CD8-positive, alpha-beta memory T cell (primary cell): ENCODE data around the gene RRAS2. TPM values are rescaled to one million over a fixed set of nuclear protein-coding genes. Genes with fewer than 3 reads are reported as not detected.
"Not testable (repeated sequence)": the region's sequence is repeated elsewhere in the genome, so short reads cannot be mapped to it uniquely, and the experiment has no call there.

ENCODE experiments used
- CTCF ChIA-PET: fragments of 350-600 bp; sonication (Branson Sonifier 250); formaldehyde crosslinking; loops from one replicate; lab custom pipeline; 2021; ENCODE audit warnings: antibody characterized with exemption; lab: Charles Lee
- POLR2A ChIA-PET: fragments of 350-600 bp; sonication (Branson Sonifier 250); formaldehyde crosslinking; loops from one replicate; lab custom pipeline; 2021; ENCODE audit warnings: antibody characterized with exemption; lab: Charles Lee
- DNase-seq, 5 donors: peaks; one replicate each; pipeline versions ENCODE4 v3.0.0 to v3.0.0-alpha.2; 2020 to 2022; ENCODE audit warnings: mixed read lengths in 1 of 5
- H3K27ac ChIP-seq: one replicate; pipeline ENCODE4 v1.7.0; 2013; ENCODE audit warnings: low read depth, mild to moderate bottlenecking, low read length, moderate library complexity
- H3K27me3 ChIP-seq: 2 replicates; pipeline ENCODE4 v1.7.0; 2013; ENCODE audit warnings: low read length, mild to moderate bottlenecking; ENCODE audit not compliant: insufficient read depth, poor library complexity, severe bottlenecking
- H3K36me3 ChIP-seq: 2 replicates; pipeline ENCODE4 v1.7.0; 2013; ENCODE audit warnings: mild to moderate bottlenecking, low read length, moderate library complexity; ENCODE audit not compliant: insufficient read depth
- H3K4me1 ChIP-seq: 2 replicates; pipeline ENCODE4 v1.7.0; 2013; ENCODE audit warnings: mild to moderate bottlenecking, low read length, moderate library complexity; ENCODE audit not compliant: insufficient read depth
- H3K4me3 ChIP-seq: 2 replicates; pipeline ENCODE4 v1.7.0; 2013; ENCODE audit warnings: mild to moderate bottlenecking, low read length
- H3K9me3 ChIP-seq: 2 replicates; pipeline ENCODE4 v1.7.0; 2013; ENCODE audit warnings: mild to moderate bottlenecking, low read length
- H3K27ac Mint-ChIP-seq, 8 donors: one replicate each; pipeline ENCODE4 v1.8.0; 2020 to 2021; ENCODE audit warnings: mixed read lengths in 8 of 8, mild to moderate bottlenecking in 6 of 8, inconsistent platforms in 3 of 8, moderate library complexity in 3 of 8
- H3K27me3 Mint-ChIP-seq, 2 donors: one replicate each; pipeline ENCODE4 v1.8.0; 2020 to 2021; ENCODE audit warnings: mixed read lengths in 2 of 2, mild to moderate bottlenecking in 1 of 2, moderate library complexity in 1 of 2
- H3K36me3 Mint-ChIP-seq, 3 donors: one replicate each; pipeline ENCODE4 v1.8.0; 2020 to 2021; ENCODE audit warnings: mixed read lengths in 3 of 3, inconsistent platforms in 1 of 3, mild to moderate bottlenecking in 1 of 3
- H3K4me1 Mint-ChIP-seq, 3 donors: one replicate each; pipeline ENCODE4 v1.8.0; 2020 to 2021; ENCODE audit warnings: mixed read lengths in 3 of 3, inconsistent platforms in 1 of 3, mild to moderate bottlenecking in 1 of 3
- H3K4me3 Mint-ChIP-seq, 7 donors: one replicate each; pipeline ENCODE4 v1.8.0; 2020 to 2021; ENCODE audit warnings: mixed read lengths in 7 of 7, mild to moderate bottlenecking in 6 of 7, moderate library complexity in 4 of 7, inconsistent platforms in 2 of 7
- H3K9me3 Mint-ChIP-seq, 5 donors: one replicate each; pipeline ENCODE4 v1.8.0; 2020 to 2022; ENCODE audit warnings: mixed read lengths in 5 of 5, mild to moderate bottlenecking in 3 of 5, moderate library complexity in 2 of 5, inconsistent platforms in 1 of 5
- polyA plus RNA-seq: library from polyadenylated mRNA; unstranded; fragments of 300-500 nt; fragmentation: Illumina TruSeq; gene quantifications from one replicate; pipeline ENCODE4 v1.2.3, GENCODE V29; 2021
- total RNA-seq, 2 experiments: library from RNA; stranded (reverse); gene quantifications; one replicate each; pipeline ENCODE4 v1.2.3, GENCODE V29; 2021

Gene RRAS2
- total and polyA plus RNA-seq, 3 experiments from 2014 or later = 52.6 to 72.6 (median 70.1) TPM

- Histone ChIP-seq H3K4me1 (peaks cover 5% of the 10 kb centered on the region), H3K27me3 (no peaks in the 10 kb centered on the region), H3K27ac (no peak overlapping the region), H3K9me3 (no peaks in the 10 kb centered on the region), H3K36me3 (no peaks in the 10 kb centered on the region), H3K4me3 (no peak overlapping the region)
- ChIA-PET CTCF (interaction anchor here (0.6 to 5.1 kb wide), 4 partner anchors 291 to 654 kb away, joined by 3 to 57 read pairs (median 3); partner anchors contain the start of gene SPON1), POLR2A (no interaction called here)
- Mint-ChIP-seq H3K4me3 (no peak overlapping the region), H3K36me3 (peaks cover 0 to 13% (median 1%) of the 10 kb centered on the region in 3 donors), H3K27me3 (peaks cover 6% of the 10 kb centered on the region in 2 donors), H3K27ac (peak overlapping the region in 2 of 8 donors; percentile 26 to 69), H3K4me1 (peaks cover 6 to 9% (median 7%) of the 10 kb centered on the region in 3 donors), H3K9me3 (no peaks in the 10 kb centered on the region)
- no peak for DNase-seq
Measured at GRCh38 chr11:14253840-14254239, 105.1 kb downstream of the RRAS2 start.

GRCh38 chr11:14253421-14253820, 105.6 kb downstream of the RRAS2 start:
- no peaks in the 10 kb centered on the region for H3K9me3 Mint-ChIP-seq
- no peak overlapping the region for H3K27ac ChIP-seq

GRCh38 chr11:14252501-14252900, 106.5 kb downstream of the RRAS2 start:
- H3K27ac Mint-ChIP-seq, POLR2A ChIA-PET: not testable (repeated sequence)
- peaks cover 18 to 22% (median 21%) of the 10 kb centered on the region in 3 donors for H3K4me1 Mint-ChIP-seq

More at GRCh38 chr11:14253421-14253820, 105.6 kb downstream of the RRAS2 start:
- Histone ChIP-seq H3K27me3 (no peaks in the 10 kb centered on the region), H3K4me3 (no peak overlapping the region), H3K9me3 (no peaks in the 10 kb centered on the region), H3K4me1 (peaks cover 9% of the 10 kb centered on the region), H3K36me3 (no peaks in the 10 kb centered on the region)
- no peak overlapping the region for H3K27ac Mint-ChIP-seq
- no peak for DNase-seq
- ChIA-PET POLR2A (no interaction called here), CTCF (interaction anchor here (0.7 to 5.1 kb wide), 4 partner anchors 290 to 654 kb away, joined by 3 to 57 read pairs (median 4); partner anchors contain the start of gene SPON1)
- peaks cover 6% of the 10 kb centered on the region in 2 donors for H3K27me3 Mint-ChIP-seq
- no peak overlapping the region for H3K4me3 Mint-ChIP-seq
- H3K36me3 Mint-ChIP-seq = peaks cover 0 to 13% (median 1%) of the 10 kb centered on the region in 3 donors
- peaks cover 10 to 13% (median 11%) of the 10 kb centered on the region in 3 donors for H3K4me1 Mint-ChIP-seq

GRCh38 chr11:14251754-14252153, 107.2 kb downstream of the RRAS2 start:
- Mint-ChIP-seq H3K9me3 (no peaks in the 10 kb centered on the region), H3K36me3 (peaks cover 0 to 13% (median 1%) of the 10 kb centered on the region in 3 donors), H3K27ac (peak overlapping the region in 1 of 8 donors; percentile 43), H3K4me3 (no peak overlapping the region), H3K27me3 (peaks cover 4 to 6% of the 10 kb centered on the region in 2 donors), H3K4me1 (peaks cover 20 to 25% (median 25%) of the 10 kb centered on the region in 3 donors)
- no peak for DNase-seq
- no peaks in the 10 kb centered on the region for H3K9me3 ChIP-seq
- ChIA-PET POLR2A (no interaction called here), CTCF (interaction anchor here (0.7 to 5.1 kb wide), 4 partner anchors 49 to 765 kb away, joined by 3 to 57 read pairs (median 3); no protein-coding TSS in a partner anchor)
- H3K36me3 ChIP-seq = no peaks in the 10 kb centered on the region
- H3K4me3 ChIP-seq = no peak overlapping the region
- H3K27ac ChIP-seq = no peak overlapping the region
- peaks cover 13% of the 10 kb centered on the region for H3K4me1 ChIP-seq
- H3K27me3 ChIP-seq = no peaks in the 10 kb centered on the region

More at GRCh38 chr11:14252501-14252900, 106.5 kb downstream of the RRAS2 start:
- not testable (repeated sequence) for H3K27ac ChIP-seq, H3K9me3 ChIP-seq, H3K36me3 ChIP-seq, H3K27me3 Mint-ChIP-seq, H3K9me3 Mint-ChIP-seq, DNase-seq, H3K4me3 Mint-ChIP-seq, H3K4me3 ChIP-seq, H3K27me3 ChIP-seq
- peaks cover 0 to 13% (median 1%) of the 10 kb centered on the region in 3 donors for H3K36me3 Mint-ChIP-seq
- CTCF ChIA-PET = interaction anchor here (1.2 to 5.1 kb wide), 3 partner anchors 476 to 655 kb away, joined by 3 to 57 read pairs (median 3); no protein-coding TSS in a partner anchor
- peaks cover 13% of the 10 kb centered on the region for H3K4me1 ChIP-seq

- Histone ChIP-seq H3K27me3 (no peaks in the 10 kb centered on the region), H3K36me3 (no peaks in the 10 kb centered on the region), H3K27ac (no peak overlapping the region), H3K4me3 (peak overlapping the region; percentile 13), H3K9me3 (no peaks in the 10 kb centered on the region), H3K4me1 (peaks cover 13% of the 10 kb centered on the region)
- Mint-ChIP-seq H3K27ac (peak overlapping the region in 1 of 8 donors; percentile 11), H3K36me3 (no peaks in the 10 kb centered on the region), H3K4me1 (peaks cover 20 to 29% (median 25%) of the 10 kb centered on the region in 3 donors), H3K4me3 (peak overlapping the region; percentile 57 to 85 (median 69)), H3K27me3 (peaks cover 0 to 6% of the 10 kb centered on the region in 2 donors), H3K9me3 (no peaks in the 10 kb centered on the region)
- DNase-seq = peak; percentile 55 to 77 (median 58)
- ChIA-PET POLR2A (no interaction called here), CTCF (interaction anchor here (0.6 to 5.1 kb wide), 16 partner anchors 9 to 478 kb away, joined by 3 to 57 read pairs (median 5); no protein-coding TSS in a partner anchor)
Measured at GRCh38 chr11:14249121-14249963, 109.6 kb downstream of the RRAS2 start.

GRCh38 chr11:14248580-14248981, 110.4 kb downstream of the RRAS2 start:
- H3K27me3 ChIP-seq = no peaks in the 10 kb centered on the region
- no peak overlapping the region for H3K27ac ChIP-seq
- CTCF ChIA-PET = interaction anchor here (0.9 to 3.1 kb wide), 9 partner anchors 10 to 476 kb away, joined by 3 to 39 read pairs (median 5); no protein-coding TSS in a partner anchor
- H3K27me3 Mint-ChIP-seq = peaks cover 0 to 3% of the 10 kb centered on the region in 2 donors
- H3K4me3 Mint-ChIP-seq = peak overlapping the region; percentile 57 to 85 (median 69)
- H3K36me3 Mint-ChIP-seq = peaks cover 0 to 4% (median 2%) of the 10 kb centered on the region in 3 donors
- H3K4me1 Mint-ChIP-seq = peaks cover 20 to 29% (median 25%) of the 10 kb centered on the region in 3 donors
- H3K4me1 ChIP-seq = peaks cover 13% of the 10 kb centered on the region
- POLR2A ChIA-PET = no interaction called here
- peak in 1 of 5 donors; percentile 16 for DNase-seq
- H3K9me3 ChIP-seq = no peaks in the 10 kb centered on the region
- H3K36me3 ChIP-seq = no peaks in the 10 kb centered on the region
- no peaks in the 10 kb centered on the region for H3K9me3 Mint-ChIP-seq
- H3K27ac Mint-ChIP-seq = peak overlapping the region in 4 of 8 donors; percentile 9 to 69 (median 48)
- peak overlapping the region; percentile 13 for H3K4me3 ChIP-seq

- ChIA-PET POLR2A (no interaction called here), CTCF (interaction anchor here (3.2 kb wide), 1 partner anchor 473 kb away, joined by 10 read pairs; no protein-coding TSS in a partner anchor)
- no peak overlapping the region for H3K4me3 ChIP-seq
- peaks cover 13% of the 10 kb centered on the region for H3K4me1 ChIP-seq
- H3K27ac ChIP-seq = no peak overlapping the region
- no peaks in the 10 kb centered on the region for H3K9me3 Mint-ChIP-seq
- peaks cover 0 to 4% (median 2%) of the 10 kb centered on the region in 3 donors for H3K36me3 Mint-ChIP-seq
- H3K4me1 Mint-ChIP-seq = peaks cover 20 to 29% (median 25%) of the 10 kb centered on the region in 3 donors
- H3K27me3 Mint-ChIP-seq = no peaks in the 10 kb centered on the region
- no peaks in the 10 kb centered on the region for H3K27me3 ChIP-seq
- H3K27ac Mint-ChIP-seq = peak overlapping the region in 1 of 8 donors; percentile 31
- DNase-seq = no peak
- H3K4me3 Mint-ChIP-seq = no peak overlapping the region
- no peaks in the 10 kb centered on the region for H3K36me3 ChIP-seq
- no peaks in the 10 kb centered on the region for H3K9me3 ChIP-seq
Measured at GRCh38 chr11:14245444-14245843, 113.5 kb downstream of the RRAS2 start.
